Chondrocyte (in vitro differentiated cells): ENCODE measurements around the gene WDR74. TPM values are rescaled to one million over a fixed set of nuclear protein-coding genes. Genes with fewer than 3 reads are reported as not detected.
"Not testable (repeated sequence)": the region's sequence is repeated elsewhere in the genome, so short reads cannot be mapped to it uniquely, and the experiment has no call there.

ENCODE experiments used
- DNase-seq: peaks from one replicate; pipeline ENCODE4 v3.0.0; 2021; ENCODE audit warnings: mixed read lengths, low spot score
- H3K27ac Mint-ChIP-seq: one replicate; pipeline ENCODE4 v1.8.0; 2021; ENCODE audit warnings: mild to moderate bottlenecking, moderate library complexity, mixed read lengths; ENCODE audit not compliant: unreplicated experiment
- H3K27me3 Mint-ChIP-seq: 2 replicates; pipeline ENCODE4 v1.8.0; 2021; ENCODE audit warnings: low read depth, mixed read lengths
- H3K36me3 Mint-ChIP-seq: 2 replicates; pipeline ENCODE4 v1.8.0; 2021; ENCODE audit warnings: low read depth, mixed read lengths
- H3K4me1 Mint-ChIP-seq: 2 replicates; pipeline ENCODE4 v1.8.0; 2021; ENCODE audit warnings: low read depth, mild to moderate bottlenecking, mixed read lengths
- H3K4me3 Mint-ChIP-seq: one replicate; pipeline ENCODE4 v1.8.0; 2021; ENCODE audit warnings: mild to moderate bottlenecking, moderate library complexity, mixed read lengths; ENCODE audit not compliant: unreplicated experiment
- H3K9me3 Mint-ChIP-seq: 2 replicates; pipeline ENCODE4 v1.8.0; 2021; ENCODE audit warnings: low read depth, mixed read lengths
- total RNA-seq: library from RNA; stranded (reverse); gene quantifications from 3 replicates; pipeline ENCODE4 v1.2.1, GENCODE V29; 2021
- TF ChIP-seq, protein P1 (sequence below): fragments of 200-600 bp; sonication (generic); IDR thresholded peaks from 2 replicates; pipeline ENCODE4 v1.5.0; 2021; ENCODE audit warnings: antibody characterized with exemption, mild to moderate bottlenecking, moderate library complexity

WDR74 gene
- total RNA-seq, 1 donor from 2014 or later = 27.9 TPM

GRCh38 chr11:62842171-62842741, 2.9 kb upstream of the WDR74 start:
- TF ChIP-seq, protein P1, sequence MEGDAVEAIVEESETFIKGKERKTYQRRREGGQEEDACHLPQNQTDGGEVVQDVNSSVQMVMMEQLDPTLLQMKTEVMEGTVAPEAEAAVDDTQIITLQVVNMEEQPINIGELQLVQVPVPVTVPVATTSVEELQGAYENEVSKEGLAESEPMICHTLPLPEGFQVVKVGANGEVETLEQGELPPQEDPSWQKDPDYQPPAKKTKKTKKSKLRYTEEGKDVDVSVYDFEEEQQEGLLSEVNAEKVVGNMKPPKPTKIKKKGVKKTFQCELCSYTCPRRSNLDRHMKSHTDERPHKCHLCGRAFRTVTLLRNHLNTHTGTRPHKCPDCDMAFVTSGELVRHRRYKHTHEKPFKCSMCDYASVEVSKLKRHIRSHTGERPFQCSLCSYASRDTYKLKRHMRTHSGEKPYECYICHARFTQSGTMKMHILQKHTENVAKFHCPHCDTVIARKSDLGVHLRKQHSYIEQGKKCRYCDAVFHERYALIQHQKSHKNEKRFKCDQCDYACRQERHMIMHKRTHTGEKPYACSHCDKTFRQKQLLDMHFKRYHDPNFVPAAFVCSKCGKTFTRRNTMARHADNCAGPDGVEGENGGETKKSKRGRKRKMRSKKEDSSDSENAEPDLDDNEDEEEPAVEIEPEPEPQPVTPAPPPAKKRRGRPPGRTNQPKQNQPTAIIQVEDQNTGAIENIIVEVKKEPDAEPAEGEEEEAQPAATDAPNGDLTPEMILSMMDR = no peak
- no peak overlapping the region for H3K4me3 Mint-ChIP-seq
- peaks cover 23% of the 10 kb centered on the region for H3K4me1 Mint-ChIP-seq
- no peaks in the 10 kb centered on the region for H3K27me3 Mint-ChIP-seq
- H3K36me3 Mint-ChIP-seq = no peaks in the 10 kb centered on the region
- no peak overlapping the region for H3K27ac Mint-ChIP-seq
- H3K9me3 Mint-ChIP-seq = no peaks in the 10 kb centered on the region
- no peak for DNase-seq

GRCh38 chr11:62841361-62842170, 2.2 kb upstream of the WDR74 start:
- Mint-ChIP-seq H3K4me1 (peaks cover 23% of the 10 kb centered on the region), H3K4me3 (no peak overlapping the region), H3K36me3 (no peaks in the 10 kb centered on the region), H3K9me3 (no peaks in the 10 kb centered on the region), H3K27ac (no peak overlapping the region), H3K27me3 (no peaks in the 10 kb centered on the region)
- no peak for DNase-seq
- TF ChIP-seq, protein P1 = no peak

- not testable (repeated sequence) for H3K27me3 Mint-ChIP-seq, H3K4me3 Mint-ChIP-seq, H3K36me3 Mint-ChIP-seq, DNase-seq, H3K27ac Mint-ChIP-seq, H3K9me3 Mint-ChIP-seq
- peaks cover 23% of the 10 kb centered on the region for H3K4me1 Mint-ChIP-seq
These were observed 1.5 kb upstream of the WDR74 start for GRCh38 chr11:62840721-62841360.

DNA sequence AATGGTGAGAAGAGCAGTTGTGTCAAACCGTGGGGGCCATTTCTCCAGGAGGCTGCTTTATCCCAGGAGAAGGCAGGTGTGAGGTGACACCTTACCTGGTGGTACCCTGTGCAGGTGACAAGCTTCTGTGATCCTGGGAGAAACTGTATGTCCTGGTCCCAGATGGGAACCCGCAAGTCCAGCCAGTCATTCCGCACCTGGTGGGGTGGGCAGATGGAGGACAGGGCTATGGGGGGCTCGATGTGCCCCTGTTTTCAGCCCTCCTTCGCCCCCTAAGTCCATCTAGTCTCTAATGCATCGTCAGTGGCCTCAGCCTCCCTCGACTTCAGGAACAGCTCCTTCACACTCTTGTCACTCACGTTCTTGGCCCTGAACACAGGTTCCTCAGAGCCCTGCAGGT, 4.1 kb downstream of the WDR74 start:
- H3K9me3 Mint-ChIP-seq = no peaks in the 10 kb centered on the region
- DNase-seq = no peak
- TF ChIP-seq, protein P1 = no peak
- H3K36me3 Mint-ChIP-seq = peaks cover 5% of the 10 kb centered on the region
- H3K27me3 Mint-ChIP-seq = no peaks in the 10 kb centered on the region
- H3K4me3 Mint-ChIP-seq = no peak overlapping the region
- H3K4me1 Mint-ChIP-seq = peaks cover 43% of the 10 kb centered on the region
- H3K27ac Mint-ChIP-seq = no peak overlapping the region

GRCh38 chr11:62832336-62833234, 6.8 kb downstream of the WDR74 start, which contains the start of gene TEX54:
TEX54 (minus strand) TSS chr11:62832841.
- Mint-ChIP-seq H3K9me3 (no peaks in the 10 kb centered on the region), H3K4me3 (peak within 1 kb of the TSS; percentile 100), H3K36me3 (peaks cover 8% of the 10 kb centered on the region), H3K4me1 (peaks cover 36% of the 10 kb centered on the region), H3K27me3 (no peaks in the 10 kb centered on the region), H3K27ac (peak within 1 kb of the TSS; percentile 100)
- no peak for DNase-seq
- TF ChIP-seq, protein P1 = no peak
